HG03045 (cell line): ENCODE data around the gene ZBTB18.
"Not testable (repeated sequence)": the region's sequence is repeated elsewhere in the genome, so short reads cannot be mapped to it uniquely, and the experiment has no call there.

Experiments
- ATAC-seq: cut with Tn5 transposase; IDR thresholded peaks from one replicate; pipeline ENCODE4 v1.9.1; 2021; ENCODE audit warnings: mild to moderate bottlenecking, moderate library complexity; ENCODE audit not compliant: unreplicated experiment

The ZBTB18 gene

DNA sequence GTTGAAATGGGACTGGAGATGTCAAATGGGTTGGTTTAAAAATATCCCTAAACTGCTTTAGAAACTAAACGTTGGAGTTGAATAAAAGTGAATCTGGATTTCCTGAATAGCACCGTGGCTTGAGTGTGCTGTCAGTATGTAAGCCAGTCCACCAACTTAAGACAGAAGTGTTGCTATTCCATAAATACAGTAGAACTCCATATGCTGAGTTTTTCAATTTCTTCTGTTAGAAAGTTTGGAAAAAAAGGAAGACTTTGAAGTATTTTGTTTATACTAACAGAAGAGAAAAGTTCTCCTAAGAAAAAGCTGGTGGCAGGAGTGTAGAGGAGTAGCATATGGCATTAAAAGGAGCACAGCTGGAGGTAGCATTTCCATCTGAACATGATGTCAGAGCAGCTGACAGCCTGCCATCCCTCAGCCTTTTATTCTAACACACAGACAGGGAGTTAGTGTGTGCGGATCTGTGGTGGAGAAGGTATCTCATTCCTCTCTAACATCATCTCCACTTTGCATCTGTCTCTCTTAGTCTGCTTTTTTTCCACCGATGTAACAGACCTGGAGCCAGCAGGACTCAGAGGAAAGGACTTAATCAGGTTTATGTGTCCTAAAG, at the start of gene ZBTB18:
Gene ZBTB18, plus strand, starts transcription at position 449 of the 610 bp plus-strand sequence. Its CDS starts 149 bp downstream, at position 598.
- no peak for ATAC-seq

DNA sequence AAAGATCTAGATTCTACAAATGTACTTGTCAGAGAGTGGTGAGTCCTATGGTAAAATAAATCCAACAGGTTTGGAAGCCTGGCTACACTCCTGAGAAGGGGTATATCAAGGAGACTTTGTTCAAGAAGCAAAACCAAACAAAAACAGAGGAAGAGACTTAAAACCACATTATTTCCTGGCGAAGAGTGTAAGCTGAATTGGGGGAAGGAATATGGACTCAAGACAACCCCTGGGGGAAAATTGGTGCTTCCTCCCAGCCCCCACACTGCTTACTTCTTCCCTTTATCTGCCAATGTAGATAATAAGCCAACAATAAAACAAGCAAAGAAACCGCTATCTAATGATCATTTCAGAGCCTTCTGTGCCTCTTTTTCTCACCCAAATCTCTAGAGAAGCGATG, 48.4 kb upstream of the ZBTB18 start:
- no peak for ATAC-seq

- ATAC-seq, result no peak
These were observed 45.6 kb upstream of the ZBTB18 start for GRCh38 chr1:244005455-244005854.

GRCh38 chr1:244006381-244006901, 44.6 kb upstream of the ZBTB18 start:
- ATAC-seq, result no peak

GRCh38 chr1:244006961-244007360, 44.1 kb upstream of the ZBTB18 start:
- ATAC-seq, result no peak

DNA sequence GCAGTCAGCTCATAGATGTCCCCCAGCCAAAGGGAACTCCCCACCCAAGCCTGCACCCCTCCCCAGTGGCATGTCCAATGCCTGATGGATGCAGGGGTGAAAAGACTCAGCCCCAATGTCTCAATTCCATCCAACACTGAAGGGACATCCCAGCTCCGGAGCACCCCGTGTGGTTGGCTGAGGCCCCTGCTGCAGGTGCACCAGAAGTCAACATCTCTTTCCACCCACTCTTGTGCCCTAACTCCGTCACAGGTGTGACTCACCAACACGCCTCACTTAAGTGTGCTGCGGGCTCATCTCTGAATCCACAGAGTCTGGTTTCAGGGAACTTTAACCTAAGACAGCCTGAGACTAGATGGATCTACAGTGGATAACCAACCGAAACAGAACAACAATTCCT, 40.9 kb upstream of the ZBTB18 start:
- no peak for ATAC-seq

DNA sequence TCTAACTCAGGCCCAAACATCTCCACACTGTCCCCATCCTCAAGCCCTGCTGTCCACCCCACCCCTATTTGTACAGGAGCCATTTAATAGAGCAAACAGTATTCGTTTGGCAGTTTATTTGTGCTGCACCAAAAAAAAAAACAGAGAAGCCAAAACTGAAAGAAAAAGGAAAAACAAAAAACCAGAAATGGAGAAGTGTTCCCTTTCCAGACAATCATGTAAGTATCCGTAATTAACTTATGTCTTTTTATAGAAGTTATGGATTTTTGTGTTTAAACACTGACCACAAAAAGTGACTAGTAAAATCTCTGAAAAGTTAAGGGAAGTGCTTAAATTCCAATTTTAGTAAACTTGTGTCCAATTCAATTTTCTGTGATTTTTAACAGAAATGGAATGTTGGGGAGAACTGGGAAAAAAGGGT, 40.4 kb upstream of the ZBTB18 start:
- ATAC-seq, result no peak

DNA sequence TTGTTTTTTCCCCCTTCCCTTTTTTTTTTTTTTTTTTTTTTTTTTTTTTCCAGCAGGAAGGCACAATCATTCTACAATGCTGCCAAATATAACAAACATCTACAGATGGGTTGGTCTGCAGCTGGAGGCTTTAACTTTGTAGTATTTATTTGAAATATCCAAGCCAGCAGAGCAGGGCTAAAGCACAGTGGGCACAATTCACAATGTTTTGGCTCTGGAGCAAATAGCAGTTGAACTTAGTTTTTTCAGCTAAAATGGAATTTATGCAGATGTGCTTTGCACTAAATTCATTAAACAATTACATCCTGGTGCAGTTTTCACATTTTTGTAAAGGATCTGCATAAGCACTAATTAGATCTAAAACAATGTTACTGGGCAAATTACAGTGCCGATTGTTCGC, 39.8 kb upstream of the ZBTB18 start:
- ATAC-seq, result no peak

GRCh38 chr1:244011786-244012185, 39.3 kb upstream of the ZBTB18 start:
- ATAC-seq, result no peak

DNA sequence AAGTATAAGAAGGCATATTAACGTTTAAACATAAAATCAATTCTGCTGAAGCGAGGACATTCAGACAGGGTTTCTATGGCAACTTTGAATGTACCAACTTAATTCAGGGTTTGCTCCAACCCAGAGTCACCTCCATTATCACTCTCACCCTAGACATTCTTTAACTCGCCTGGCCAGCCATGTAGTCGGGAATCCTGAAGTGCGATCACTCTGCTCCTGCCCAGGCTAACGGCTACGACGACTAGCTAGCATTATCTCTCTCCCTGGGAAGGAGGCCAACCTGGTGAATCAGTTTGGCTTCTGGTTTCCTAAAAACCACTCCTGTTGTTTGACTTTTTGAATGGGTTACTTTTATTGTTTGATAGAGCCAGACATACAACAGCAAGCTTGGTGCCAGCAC, 38.9 kb upstream of the ZBTB18 start:
- ATAC-seq, result no peak

DNA sequence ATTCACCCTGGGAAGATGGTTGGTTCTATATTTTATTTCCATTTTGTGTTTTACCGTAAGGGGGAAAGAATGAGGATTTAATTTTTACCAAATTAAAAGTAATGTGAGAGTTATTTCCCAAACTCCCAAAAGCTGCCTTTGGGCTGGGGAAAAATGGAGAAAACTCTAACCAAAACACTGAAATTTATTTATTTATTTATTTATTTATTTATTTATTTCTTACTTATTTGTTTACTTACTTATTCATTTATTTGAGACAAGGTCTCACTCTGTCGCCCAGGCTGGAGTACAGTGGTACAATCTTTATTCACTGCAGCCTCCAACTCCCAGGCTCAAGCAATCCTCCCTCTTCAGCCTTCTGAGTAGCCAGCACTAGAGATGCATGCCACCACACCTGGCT, 38.0 kb upstream of the ZBTB18 start:
- ATAC-seq, result no peak

DNA sequence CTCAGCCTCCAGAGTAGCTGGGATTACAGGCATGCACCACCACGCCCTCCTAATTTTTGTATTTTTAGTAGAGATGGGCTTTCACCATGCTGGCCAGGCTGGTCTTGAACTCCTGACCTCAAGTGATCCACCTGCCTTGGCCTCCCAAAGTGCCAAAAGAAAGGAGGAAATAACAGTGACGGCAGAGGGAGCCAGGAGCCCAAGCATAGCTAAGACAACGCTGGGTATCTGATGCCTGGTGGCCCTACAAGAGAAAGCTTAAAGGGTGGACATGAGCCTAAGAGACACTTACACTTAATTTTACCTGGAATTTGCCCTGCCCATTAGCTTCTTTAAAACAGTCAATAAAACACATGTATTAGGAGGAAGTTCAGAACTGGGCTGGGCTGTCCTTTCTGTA, 36.2 kb upstream of the ZBTB18 start:
- not testable (repeated sequence) for ATAC-seq

GRCh38 chr1:244019982-244020485, 31.0 kb upstream of the ZBTB18 start:
- no peak for ATAC-seq

- ATAC-seq, result no peak
These were observed 29.7 kb upstream of the ZBTB18 start for GRCh38 chr1:244021427-244021826.

DNA sequence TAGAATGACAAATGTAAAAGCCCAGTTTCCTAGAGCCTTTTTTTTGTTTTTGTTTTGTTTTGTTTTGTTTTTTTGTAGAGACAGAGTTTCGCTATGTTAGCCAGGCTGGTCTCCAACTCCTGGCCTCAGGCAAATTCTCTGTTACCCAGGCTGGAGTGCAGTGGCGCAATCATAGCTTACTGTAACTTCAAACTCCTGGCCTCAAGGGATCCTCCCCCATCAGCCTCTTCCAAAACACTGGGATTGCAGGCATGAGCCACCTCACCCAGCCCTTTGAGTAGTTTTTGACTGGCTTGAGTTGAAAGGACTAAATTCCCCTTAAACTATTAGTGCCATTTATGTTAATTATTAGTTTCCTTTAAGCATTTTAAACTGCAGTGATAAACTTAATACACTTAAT, 28.8 kb upstream of the ZBTB18 start:
- no peak for ATAC-seq

DNA sequence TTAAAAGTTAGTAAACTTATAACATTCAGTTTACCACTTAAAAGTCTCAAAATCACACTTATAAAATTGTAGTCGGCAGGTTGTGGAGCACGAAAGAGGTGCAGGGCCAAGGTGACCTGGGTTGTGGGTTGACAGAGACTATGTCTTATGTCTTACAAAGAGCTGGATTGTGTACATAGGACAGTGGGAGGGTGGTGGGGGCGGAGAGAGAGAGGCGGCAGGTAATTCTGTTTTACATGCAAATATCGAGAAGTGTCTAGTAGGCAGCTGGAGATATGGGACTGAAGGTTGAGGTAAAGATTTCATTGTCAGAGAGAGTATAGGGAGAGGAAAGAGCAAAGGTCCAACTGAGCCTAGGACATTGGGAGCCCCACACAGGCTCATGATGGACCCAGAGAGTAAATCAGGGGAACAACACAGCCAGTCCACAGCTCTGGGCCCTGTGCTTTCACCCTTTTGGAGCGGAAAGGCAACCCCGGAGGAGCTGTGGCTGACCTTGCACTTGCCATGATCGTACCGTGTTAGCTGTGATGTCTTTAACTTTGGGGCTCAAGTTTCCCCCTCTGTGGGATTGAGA, 28.1 kb upstream of the ZBTB18 start:
- no peak for ATAC-seq

DNA sequence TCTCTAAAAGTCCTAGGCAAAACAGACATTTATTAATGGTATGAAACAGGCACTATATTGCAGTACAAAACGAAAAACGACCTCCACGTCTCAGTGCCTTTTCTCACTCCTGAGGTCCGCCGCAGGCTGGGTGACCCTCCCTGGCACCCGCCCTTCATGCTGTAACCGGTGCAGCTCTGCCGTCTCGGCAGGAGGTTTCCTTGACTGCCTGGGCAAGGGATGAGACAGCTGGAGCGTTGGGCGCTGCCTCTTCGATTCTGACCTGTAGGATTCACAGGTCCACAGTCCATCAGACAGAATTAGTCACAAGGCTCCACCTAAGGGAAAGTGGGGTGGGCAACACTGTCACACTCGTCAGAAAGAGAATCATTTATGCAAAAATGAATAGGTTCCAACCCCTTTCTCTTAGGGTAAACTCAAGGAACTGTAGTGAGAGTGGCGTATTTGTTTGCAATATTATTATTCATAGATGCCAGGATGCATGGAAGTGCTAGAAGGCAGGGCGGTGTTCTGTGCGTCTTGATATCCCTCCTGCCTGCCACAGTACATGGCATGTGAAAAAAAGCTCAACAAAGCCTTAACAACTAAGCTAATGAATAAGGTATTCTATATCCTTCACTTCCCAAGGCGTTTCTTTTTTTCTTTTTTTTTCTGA, 23.5 kb upstream of the ZBTB18 start:
- ATAC-seq, result no peak

DNA sequence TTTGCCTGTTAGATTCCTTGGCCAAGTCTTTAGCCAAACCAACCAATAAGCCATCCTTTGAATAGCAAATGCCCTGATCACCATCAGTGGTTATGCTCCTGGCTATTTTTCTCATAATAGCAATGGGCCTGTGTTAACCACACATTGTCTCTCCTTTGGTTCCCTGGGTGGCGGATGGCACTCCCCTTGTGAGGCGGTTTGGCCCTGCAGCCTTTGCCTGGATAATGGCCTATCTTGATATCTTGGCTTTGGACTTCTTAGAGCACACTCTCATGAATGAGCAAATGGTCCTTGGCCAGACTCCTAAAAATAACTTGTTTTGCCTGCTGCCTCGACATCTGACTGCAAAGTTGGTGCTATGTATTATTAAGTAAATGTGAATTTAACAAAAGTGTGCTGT, 22.4 kb upstream of the ZBTB18 start:
- no peak for ATAC-seq

DNA sequence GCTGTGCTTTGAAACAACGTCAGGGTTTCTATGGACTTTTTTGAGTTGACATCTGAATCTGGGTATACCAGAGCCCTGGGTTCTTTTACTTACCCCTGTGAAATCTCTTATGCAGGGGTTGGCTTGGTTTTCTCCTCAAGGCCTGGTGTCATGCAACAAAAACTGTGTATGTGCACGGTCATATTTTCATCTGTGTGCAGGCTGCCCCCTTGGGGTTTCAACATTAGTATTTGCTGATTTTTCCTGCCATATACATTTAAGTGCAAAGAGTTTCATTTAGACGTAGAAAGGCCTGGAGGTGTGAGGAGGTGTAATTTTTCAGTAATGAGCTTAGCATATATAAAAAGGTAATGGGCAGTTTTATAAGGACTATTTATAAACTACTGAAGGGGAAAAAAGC, 22.0 kb upstream of the ZBTB18 start:
- no peak for ATAC-seq

DNA sequence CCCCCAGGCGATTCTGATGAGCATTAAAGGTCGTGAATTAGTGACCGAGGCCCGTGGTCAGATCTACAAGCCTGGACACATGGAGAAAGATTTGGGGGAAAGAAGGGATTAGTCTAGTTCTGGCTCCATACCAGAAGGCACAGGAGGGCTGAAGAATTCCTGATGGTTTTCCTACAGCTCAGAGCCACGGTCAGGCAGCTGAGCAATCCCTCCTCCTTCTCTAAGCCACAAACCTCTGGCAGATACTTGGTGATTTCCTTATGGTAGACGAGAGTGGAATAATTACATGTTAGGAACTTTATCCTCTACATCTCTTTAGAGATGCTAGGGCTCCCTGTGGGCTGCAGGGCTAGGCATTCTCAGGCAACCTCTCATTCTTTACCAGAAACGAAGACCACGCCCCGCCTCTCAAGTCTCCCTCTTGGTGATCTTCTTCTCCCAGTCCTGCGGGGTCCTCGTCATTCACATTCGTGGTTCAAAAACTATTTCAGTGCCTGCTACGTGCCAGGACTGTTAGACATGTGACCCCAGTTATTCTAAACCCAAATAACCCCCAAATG, 20.5 kb upstream of the ZBTB18 start:
- ATAC-seq, result no peak

GRCh38 chr1:244035358-244035757, 15.7 kb upstream of the ZBTB18 start:
- ATAC-seq, result no peak

- ATAC-seq, result no peak
These were observed 13.8 kb upstream of the ZBTB18 start for GRCh38 chr1:244037252-244037651.
